Left lung (tissue), 10 donors: Measurements from ENCODE around the gene TMEM150C. TPM values are rescaled to one million over a fixed set of nuclear protein-coding genes. Genes with fewer than 3 reads are reported as not detected.
A peak's percentile ranks its signal among the peaks of the same experiment; 100 is the strongest.

ENCODE experiments used
- ATAC-seq: fragments of 200-7000 bp; cut with Tn5 transposase; one replicate; pipeline ENCODE4 v1.9.1; 2020; ENCODE audit warnings: moderate library complexity
- DNase-seq, 4 donors: peaks; one replicate each; pipeline ENCODE4 v3.0.0-alpha.2; 2013 to 2020
- H3K27ac ChIP-seq, 2 donors: fragments of 200-600 bp; sonication (generic) in 1 of 2; one replicate each; pipeline versions ENCODE4 v1.5.0 to v1.8.0; 2020 to 2021
- H3K27me3 ChIP-seq, 2 donors: fragments of 200-600 bp; sonication (generic) in 1 of 2; one replicate each; pipeline versions ENCODE4 v1.5.0 to v1.8.0; 2020 to 2021
- H3K36me3 ChIP-seq, 2 donors: fragments of 200-600 bp; sonication (generic) in 1 of 2; one replicate each; pipeline versions ENCODE4 v1.5.0 to v1.8.0; 2020 to 2021
- H3K4me1 ChIP-seq, 2 donors: fragments of 200-600 bp; one replicate each; pipeline ENCODE4 v1.8.0; 2021
- H3K4me3 ChIP-seq, 2 donors: fragments of 200-600 bp; sonication (generic) in 1 of 2; one replicate each; pipeline versions ENCODE4 v1.5.0 to v1.8.0; 2020 to 2021; ENCODE audit warnings: mild to moderate bottlenecking in 1 of 2
- H3K9me3 ChIP-seq, 2 donors: fragments of 200-600 bp; sonication (generic) in 1 of 2; one replicate each; pipeline versions ENCODE4 v1.5.0 to v1.8.0; 2020 to 2021
- intact Hi-C, 2 donors: fragments of 100-400 bp; cut with DNase I; formaldehyde crosslinking; loops; one replicate each; pipeline versions ENCODE4 v1.11.2 to v1.14.2; 2022
- polyA plus RNA-seq, 6 donors: library from polyadenylated mRNA; unstranded; fragments of 120-200 nt; gene quantifications; one replicate each; pipeline ENCODE4 v1.2.1, GENCODE V29; 2013; ENCODE audit not compliant: insufficient read length in 6 of 6
- total RNA-seq, 2 donors: library from RNA; stranded (reverse); fragmentation: NEBNext Ultra II Directional; extraction: Animal tissue kit (Norgen Biotek cat#: 25700); gene quantifications; one replicate each; pipeline ENCODE4 v1.2.1, GENCODE V29; 2021
- TF ChIP-seq, protein P1 (sequence below), 2 donors: fragments of 200-600 bp; sonication (generic) in 1 of 2; IDR thresholded peaks; one replicate each; pipeline versions ENCODE4 v1.5.0 to v1.8.0; 2021; ENCODE audit warnings: antibody characterized with exemption in 2 of 2
- donor health status: DM: no; HTN: yes; CAD: no.
- donor health status: DM: no; HTN: no; CAD: no.

TMEM150C gene
- total and polyA plus RNA-seq, 8 donors: 4.3 to 18.9 (median 16.0) TPM

DNA sequence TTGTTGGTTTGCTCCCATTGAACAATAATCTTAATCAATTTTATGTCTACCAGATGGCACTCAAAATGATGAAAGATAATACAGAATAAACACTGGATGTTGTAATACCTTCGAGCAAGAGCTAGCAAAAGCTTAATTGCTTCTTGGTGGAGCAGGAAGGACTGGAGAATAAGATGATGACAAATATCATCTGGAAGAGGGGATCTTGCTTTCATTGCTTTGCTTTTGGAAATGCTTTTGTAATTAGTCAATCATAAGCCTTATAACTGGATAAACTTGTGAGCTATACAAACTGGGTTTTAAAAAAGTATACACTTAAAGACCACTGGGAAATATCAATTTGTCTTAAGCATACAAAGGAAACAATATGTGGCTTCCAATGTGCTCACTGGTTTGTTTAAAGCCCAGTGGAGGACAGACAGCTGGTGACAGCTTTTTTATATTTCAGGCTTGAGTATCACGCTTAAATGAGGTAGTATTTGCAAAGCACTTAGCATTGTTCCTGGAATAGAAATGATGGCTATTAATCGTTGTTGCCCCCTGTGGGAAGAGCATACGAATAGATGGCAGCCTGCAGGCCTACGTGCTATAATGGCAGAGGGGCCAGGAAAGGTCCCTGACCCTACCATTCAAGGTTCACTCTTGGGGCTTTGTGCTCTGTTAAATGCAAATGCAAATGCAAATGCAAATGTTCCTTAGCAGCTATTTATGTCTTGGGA lies 61.2 kb downstream of the TMEM150C start:
- no peaks in the 10 kb centered on the region for H3K9me3 ChIP-seq

DNA sequence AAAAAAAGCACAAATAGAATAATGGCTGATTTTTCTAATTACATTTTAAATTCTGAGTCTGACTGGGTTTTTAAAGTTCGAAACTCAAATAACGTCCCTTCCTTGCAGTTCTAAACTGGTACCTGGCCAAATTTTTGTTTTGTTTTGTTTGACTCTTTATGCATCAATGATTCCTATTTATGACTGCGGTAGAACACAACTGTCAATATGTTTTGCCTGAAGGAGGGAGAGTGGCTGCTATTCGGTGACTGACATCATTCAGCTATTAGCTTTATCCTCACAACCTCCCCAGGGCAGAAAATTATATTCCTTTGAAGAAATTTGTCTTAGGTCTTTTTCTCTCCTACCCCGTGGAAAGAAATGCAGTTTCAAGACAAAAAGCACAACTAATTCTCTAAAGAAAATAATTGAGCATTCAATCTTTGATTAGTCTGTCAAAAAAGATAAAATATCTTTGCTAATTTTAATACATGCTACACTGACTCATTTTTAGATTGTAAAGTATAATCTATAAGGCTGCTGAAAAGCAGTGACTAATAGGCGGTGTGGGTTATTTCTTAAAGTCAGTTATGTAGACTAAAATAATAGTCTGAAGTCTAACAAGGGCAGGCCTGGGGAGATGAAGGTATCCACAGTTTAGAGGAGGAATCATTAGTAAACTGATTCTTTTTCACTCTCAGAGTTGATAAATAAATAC lies 61.9 kb downstream of the TMEM150C start:
- intact Hi-C loops: no loop called here
- Histone ChIP-seq H3K4me3 (no peak overlapping the region), H3K27ac (no peak overlapping the region), H3K9me3 (no peaks in the 10 kb centered on the region), H3K27me3 (no peaks in the 10 kb centered on the region), H3K4me1 (no peaks in the 10 kb centered on the region), H3K36me3 (no peaks in the 10 kb centered on the region)
- ATAC-seq: no peak
- TF ChIP-seq, protein P1, sequence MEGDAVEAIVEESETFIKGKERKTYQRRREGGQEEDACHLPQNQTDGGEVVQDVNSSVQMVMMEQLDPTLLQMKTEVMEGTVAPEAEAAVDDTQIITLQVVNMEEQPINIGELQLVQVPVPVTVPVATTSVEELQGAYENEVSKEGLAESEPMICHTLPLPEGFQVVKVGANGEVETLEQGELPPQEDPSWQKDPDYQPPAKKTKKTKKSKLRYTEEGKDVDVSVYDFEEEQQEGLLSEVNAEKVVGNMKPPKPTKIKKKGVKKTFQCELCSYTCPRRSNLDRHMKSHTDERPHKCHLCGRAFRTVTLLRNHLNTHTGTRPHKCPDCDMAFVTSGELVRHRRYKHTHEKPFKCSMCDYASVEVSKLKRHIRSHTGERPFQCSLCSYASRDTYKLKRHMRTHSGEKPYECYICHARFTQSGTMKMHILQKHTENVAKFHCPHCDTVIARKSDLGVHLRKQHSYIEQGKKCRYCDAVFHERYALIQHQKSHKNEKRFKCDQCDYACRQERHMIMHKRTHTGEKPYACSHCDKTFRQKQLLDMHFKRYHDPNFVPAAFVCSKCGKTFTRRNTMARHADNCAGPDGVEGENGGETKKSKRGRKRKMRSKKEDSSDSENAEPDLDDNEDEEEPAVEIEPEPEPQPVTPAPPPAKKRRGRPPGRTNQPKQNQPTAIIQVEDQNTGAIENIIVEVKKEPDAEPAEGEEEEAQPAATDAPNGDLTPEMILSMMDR (IDR thresholded peaks at IDR 0.05): no peak
- no peak for DNase-seq

More for the DNA sequence above, 61.2 kb downstream of the TMEM150C start:
- H3K27ac ChIP-seq: no peak overlapping the region
- TF ChIP-seq, protein P1 (IDR thresholded peaks at IDR 0.05): no peak
- H3K27me3 ChIP-seq: no peaks in the 10 kb centered on the region
- intact Hi-C loops: no loop called here
- no peak overlapping the region for H3K4me3 ChIP-seq
- no peaks in the 10 kb centered on the region for H3K36me3 ChIP-seq
- peak in 1 of 4 donors; percentile 25 for DNase-seq
- no peaks in the 10 kb centered on the region for H3K4me1 ChIP-seq
- no peak for ATAC-seq

DNA sequence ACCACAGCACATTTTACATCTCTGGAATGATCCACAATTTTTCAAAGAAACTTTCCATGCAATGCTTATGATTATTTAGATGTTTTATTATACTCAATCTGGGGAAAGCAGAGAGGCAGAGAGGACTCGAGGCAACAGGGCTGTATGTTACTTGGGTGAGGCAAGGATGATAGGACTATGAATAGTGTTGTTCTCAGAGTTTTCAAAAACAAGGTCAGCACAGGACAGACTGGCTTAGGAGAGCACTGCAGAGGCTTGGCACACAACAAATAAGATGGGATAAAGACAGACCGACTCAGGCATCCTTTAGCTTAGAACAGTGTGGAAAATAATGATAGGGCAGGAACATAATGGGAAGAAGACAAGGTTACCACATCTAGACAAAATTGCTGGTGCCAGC lies 65.4 kb downstream of the TMEM150C start:
- Histone ChIP-seq H3K36me3 (no peaks in the 10 kb centered on the region), H3K4me1 (no peaks in the 10 kb centered on the region), H3K4me3 (no peak overlapping the region), H3K27ac (no peak overlapping the region), H3K27me3 (no peaks in the 10 kb centered on the region), H3K9me3 (no peaks in the 10 kb centered on the region)
- TF ChIP-seq, protein P1 (IDR thresholded peaks at IDR 0.05): no peak
- ATAC-seq: no peak
- intact Hi-C loops: no loop called here
- no peak for DNase-seq

DNA sequence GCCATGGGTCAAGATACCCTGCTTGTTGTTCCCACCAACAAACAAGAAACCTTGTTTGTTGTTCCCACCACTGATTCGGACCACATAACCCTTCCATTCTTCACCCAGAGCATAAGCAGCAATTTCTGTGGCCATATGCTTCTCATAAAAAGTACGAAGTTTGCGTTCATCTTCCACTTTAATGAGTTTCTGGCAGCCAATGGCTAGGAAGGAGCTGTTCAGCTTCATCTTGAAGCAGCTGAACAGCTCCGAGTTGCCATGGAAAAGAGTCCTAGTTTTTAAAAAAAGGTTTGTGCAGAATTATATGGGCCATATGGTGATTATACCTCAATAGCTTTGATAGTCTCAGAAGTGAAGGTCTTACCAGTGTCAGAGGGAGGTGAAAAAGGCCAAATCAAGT lies 66.1 kb downstream of the TMEM150C start:
- no peak overlapping the region for H3K4me3 ChIP-seq
- TF ChIP-seq, protein P1 (IDR thresholded peaks at IDR 0.05): no peak

DNA sequence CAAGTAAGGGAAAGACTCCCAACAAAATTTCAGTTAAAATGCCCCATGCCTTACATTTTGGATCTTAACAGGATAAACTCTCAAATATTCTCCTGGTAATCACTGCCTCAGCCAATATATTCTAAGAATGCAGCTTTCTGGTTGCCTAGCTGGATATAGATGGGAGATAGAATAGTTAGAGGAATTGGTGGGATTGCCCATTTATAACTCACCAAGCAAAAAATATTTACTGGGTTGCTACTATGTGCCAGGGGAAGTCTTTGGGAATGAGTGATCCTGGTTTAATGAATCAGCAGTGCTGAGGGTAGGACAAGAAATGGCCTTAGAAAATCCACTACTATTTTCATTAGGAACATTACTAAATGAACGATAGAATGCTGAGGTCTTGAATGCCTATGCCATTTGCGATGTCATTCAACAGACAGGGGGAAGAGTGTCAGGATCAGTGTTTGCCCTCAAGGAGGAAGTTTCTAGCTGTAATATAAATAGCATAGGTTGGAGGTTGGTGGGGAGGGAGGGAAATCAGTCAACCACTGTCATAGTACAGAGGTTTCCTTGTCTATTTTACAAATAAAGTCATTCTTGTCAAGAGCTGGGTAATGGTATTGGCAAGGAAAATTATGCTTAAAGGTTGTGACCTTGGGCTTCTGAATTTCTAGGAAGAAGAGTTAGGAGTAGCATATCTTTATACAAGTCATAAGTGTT lies 67.9 kb downstream of the TMEM150C start:
- Histone ChIP-seq H3K36me3 (no peaks in the 10 kb centered on the region), H3K27me3 (no peaks in the 10 kb centered on the region), H3K27ac (no peak overlapping the region), H3K4me3 (no peak overlapping the region), H3K9me3 (no peaks in the 10 kb centered on the region), H3K4me1 (no peaks in the 10 kb centered on the region)
- intact Hi-C loops: no loop called here
- ATAC-seq (no peak), DNase-seq (no peak)
- TF ChIP-seq, protein P1 (IDR thresholded peaks at IDR 0.05): no peak

More for the DNA sequence above, 66.1 kb downstream of the TMEM150C start:
- Histone ChIP-seq H3K27ac (no peak overlapping the region), H3K27me3 (no peaks in the 10 kb centered on the region), H3K4me1 (no peaks in the 10 kb centered on the region), H3K36me3 (no peaks in the 10 kb centered on the region), H3K9me3 (no peaks in the 10 kb centered on the region)
- DNase-seq: no peak
- no peak for ATAC-seq
- intact Hi-C loops: no loop called here
